Fibroblast of skin of right biceps (primary cell): ENCODE data around the gene CEP72.

Experiments
- DNase-seq: peaks from one replicate; pipeline ENCODE4 v3.0.0-alpha.2; 2013

CEP72 gene

DNA sequence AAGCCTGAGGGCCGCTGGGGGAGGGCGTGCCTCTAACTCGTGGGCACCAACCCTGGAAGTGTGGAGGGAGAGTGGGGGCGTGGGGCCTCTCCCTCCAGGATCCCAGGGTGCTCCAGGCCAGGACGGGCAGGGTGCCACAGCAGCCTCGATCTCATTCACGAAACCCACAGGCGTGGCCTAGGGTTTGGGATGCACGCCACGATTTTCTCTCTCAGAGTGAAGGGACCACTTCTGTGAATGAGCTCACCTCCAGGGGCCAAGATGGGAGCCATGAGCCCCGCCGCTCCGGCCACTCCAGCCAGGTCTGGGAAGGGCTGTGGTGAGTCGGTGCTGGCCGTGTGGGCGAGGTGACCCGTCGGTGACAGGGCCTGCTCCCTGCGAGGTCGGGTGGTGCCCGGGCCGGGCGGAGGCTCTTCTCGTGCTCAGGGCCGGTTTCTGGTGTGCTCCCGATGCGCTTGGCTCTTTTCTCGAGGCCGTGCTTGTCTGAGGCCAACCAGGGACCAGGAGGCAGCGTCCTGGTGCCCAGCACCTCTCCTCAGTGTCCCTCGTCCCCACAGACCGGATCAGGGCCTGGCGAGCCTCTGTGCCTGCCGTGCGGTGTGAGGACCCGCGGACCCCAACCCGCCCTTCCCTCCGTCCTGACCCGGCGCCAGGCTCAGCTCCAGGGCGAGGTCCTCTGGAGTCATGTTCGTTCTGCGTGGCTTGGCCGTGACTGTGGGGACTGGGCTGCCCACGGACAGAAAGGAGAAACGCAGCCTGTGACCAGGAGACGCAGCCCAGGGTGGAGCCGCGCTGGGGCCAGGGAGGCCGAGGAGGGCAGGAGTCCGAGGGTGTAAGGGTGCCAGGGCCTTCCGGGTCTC is 50.0 kb downstream of the CEP72 start:
- no peak for DNase-seq

DNA sequence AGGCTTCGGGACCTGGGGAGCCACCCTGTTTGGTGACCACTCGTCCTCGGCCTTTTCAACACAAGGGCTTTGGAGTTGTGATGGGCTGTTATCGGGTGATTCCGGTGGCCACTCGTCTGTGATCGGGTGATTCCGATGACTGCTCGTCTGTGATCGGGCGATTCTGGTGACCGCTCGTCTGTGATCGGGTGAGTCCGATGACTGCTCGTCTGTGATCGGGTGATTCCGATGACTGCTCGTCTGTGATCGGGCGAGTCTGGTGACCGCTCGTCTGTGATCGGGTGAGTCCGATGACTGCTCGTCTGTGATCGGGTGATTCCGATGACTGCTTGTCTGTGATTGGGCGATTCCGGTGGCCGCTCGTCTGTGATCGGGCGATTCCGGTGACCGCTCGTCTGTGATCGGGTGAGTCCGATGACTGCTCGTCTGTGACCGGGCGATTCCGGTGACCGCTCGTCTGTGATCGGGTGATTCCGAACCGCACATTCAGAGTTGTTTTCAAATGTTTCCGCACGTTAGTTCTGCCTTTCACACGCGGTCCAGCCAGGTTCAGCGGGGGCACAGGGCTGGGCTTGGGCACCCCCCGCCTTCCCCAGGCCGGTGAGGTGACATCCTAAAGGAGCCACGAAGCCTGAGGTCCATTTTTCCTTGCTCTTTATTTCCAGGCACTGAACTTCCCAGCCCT is 50.8 kb downstream of the CEP72 start:
- no peak for DNase-seq

DNA sequence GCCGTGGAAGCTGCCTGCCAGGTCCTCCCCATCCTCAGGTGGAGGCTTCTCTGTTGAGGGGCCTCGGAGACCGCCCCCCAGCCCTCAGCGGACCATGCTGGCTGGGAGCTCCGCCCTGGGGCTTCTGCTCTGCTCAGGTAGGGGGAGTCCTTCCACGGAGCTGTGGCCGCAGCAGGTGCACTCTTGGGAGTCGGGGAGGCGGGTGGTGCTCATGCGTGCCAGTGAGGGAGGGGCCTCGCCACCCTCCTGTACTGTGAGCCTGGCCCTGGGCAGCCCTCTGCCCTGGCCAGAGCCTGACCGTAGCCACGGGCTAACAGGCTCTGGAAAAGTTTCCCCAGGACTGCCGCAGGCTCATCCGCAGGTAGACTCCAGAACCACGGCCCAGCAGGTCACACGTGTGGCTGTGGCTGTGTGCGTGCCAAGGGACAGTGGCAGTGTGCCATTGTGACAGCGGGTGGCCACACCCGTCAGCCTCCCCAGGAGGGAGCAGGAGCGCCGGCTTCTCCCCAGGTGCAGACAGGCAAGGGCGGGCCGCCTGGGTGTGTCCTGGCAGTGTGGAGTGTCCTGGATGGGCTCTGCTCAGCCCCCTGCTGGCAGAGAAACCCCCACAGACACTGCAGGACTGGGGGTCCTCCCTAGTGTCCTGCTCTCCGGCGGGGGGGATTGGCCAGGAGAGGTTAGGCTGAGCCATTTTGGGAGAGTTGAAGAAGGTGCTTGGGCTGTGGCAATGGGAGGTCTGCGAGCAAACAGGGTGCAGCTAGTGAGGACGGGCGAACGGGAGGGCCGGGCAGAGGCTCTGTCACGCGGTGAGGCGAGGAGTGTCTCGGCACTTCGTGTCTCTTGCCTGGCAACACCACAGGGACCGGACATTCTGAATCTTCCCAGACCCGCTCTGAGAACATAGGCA is 51.5 kb downstream of the CEP72 start:
- DNase-seq: no peak

DNA sequence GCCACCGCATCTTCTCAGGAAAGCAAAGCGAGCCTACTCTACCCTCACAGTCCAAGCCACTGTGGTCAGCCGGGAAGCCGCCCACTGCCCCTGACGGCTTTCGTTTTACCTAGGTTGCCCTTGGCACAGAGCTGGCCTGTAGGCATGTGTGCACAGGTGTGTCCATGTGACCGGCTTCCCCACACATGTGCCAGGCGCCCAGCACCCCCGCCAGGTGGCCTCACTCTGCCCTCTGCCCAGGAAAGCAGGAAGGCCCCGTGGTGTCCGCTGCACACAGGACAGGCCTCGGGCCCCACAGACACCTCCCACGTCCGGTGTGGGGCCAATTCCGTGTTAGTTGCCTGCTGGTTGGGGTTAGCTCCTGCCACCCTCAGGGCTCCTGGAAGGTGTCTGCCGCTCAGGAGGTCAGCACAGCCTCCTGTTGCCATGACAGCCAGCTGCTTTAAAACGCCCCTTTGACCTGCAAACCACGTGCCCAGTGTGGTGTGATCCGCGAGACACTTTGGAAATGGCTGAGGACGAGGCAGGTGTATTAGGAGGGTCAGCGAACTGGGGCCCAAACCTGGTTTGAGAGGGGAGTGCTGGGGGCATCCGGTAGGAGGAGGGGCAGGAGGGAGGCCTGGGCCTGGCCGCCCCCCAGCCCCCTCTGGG is 52.3 kb downstream of the CEP72 start:
- no peak for DNase-seq

DNA sequence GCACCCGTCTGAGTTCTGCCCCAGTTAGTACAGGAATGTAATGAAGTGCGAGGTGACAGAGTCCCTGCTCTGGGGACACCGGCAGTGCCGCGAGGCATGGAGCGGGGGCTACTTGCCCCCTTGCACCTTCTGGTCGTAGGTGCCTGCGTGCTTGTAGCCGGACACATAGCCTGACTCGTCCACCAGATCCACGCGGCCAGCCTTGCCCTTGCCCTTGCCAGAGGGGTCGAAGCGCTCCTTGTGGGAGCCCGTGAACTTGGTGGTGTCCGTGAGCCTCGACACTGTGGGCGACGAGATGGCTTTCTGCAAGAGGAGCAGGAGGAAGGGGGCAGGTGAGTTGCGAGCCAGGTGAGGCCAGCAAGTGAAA is 52.8 kb downstream of the CEP72 start:
- DNase-seq: no peak

- DNase-seq: no peak
Measured at GRCh38 chr5:665541-665955, 53.4 kb downstream of the CEP72 start.

DNA sequence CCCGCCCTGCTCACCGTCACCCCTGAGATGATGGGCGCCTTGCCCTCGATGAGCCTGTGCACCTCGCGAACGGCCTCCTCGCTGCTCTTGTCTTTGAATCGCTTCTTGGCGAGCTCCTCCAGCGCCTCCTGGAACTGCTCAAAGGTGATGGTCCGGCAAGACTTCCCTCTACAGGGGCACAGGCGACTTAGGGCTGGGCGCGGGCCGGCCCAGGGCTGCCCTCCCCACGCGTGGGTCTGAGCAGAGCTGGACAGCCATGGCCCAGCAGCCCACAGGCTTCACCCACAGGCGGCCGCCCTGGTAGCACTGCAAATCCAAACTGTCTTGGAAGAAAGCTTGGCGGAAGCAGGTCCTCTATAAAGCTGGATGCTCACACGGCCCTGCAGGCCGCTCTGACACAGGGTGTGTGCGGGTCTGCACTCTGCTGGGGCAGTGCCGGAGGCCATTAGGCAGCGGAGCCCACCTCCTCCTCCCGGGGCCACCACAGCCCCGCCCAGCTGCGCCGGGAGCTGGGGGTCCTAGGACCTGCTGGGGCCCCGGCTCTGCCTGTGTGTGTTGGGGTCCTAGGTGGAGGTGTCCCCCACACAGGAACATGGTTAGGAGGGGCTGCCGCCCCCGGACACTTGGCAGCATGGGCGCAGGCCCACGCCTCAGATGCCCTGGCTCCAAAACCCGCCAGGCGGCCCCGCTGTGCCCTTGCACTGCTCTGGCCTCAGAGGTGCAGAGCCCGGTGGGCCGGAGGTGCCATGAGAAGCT is 54.0 kb downstream of the CEP72 start:
- no peak for DNase-seq

- DNase-seq: no peak
Measured at GRCh38 chr5:666816-667498, 54.8 kb downstream of the CEP72 start.

DNA sequence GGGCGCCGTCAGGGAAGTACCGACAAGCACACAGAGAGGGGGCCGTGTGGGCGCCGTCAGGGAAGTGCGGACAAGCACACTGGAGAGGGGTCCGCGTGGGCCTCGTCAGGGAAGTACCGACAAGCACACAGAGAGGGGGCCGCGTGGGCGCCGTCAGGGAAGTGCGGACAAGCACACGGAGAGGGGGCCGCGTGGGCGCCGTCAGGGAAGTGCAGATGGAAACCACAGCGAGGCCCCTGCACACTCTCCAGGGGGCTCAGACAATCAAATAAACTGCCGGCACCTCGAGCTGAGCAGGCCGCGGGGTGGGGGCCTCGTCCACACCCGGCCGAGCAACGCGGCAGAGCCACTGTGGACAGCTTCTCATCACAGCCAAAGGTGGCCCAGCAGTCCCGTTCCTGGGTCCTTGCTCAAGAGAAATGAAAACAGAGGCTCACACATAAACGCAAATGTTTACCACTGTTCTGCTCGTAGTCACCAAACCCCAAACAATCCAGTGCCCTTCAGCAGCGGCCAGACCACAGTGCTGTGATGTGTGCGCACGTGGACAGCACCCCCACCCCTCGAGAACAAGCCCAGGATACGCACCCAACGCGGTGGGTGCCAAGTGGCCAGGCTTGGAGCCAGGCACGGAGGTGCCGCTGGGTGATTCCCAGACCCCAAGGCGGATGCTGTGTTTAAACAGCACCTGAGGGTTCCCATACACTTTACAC is 56.3 kb downstream of the CEP72 start:
- DNase-seq: no peak

DNA sequence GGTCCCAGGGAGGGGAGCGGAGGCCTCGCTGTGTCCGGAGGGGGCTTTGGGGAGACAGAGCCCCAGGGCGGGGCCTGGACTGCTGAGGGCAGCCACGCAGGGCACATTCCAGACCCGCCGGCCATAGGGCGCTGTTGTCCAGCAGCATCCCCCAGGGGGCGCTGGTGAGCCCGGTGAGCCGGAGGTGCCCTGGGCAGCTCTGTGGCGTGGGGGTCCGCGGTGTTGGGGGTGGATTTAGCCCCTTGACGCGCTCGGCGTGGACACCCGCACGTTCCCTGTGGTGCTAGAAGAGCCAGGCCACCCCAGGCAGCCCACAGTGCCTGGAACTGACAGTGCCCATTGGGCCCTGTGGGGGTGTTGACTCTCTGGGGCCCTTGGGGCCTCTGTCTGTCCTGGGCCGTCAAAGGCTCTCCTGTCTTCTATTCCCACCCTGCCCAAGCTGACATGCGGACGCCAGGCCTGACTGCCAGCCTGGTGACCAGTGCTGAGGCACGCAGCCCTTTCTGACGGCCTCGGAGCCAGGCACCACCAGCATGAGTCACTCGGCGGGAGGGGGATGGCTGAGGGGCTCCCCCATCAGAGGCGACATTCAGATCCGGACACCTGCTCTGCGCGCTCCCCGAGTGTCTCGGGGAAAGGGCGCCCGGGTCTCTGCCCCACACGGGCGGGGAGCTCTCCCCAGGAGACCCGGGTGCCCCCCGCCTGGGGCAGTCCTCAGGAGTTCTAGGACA is 57.1 kb downstream of the CEP72 start:
- DNase-seq: peak; percentile 14

- no peak for DNase-seq
Measured at GRCh38 chr5:669842-670395, 57.8 kb downstream of the CEP72 start.

DNA sequence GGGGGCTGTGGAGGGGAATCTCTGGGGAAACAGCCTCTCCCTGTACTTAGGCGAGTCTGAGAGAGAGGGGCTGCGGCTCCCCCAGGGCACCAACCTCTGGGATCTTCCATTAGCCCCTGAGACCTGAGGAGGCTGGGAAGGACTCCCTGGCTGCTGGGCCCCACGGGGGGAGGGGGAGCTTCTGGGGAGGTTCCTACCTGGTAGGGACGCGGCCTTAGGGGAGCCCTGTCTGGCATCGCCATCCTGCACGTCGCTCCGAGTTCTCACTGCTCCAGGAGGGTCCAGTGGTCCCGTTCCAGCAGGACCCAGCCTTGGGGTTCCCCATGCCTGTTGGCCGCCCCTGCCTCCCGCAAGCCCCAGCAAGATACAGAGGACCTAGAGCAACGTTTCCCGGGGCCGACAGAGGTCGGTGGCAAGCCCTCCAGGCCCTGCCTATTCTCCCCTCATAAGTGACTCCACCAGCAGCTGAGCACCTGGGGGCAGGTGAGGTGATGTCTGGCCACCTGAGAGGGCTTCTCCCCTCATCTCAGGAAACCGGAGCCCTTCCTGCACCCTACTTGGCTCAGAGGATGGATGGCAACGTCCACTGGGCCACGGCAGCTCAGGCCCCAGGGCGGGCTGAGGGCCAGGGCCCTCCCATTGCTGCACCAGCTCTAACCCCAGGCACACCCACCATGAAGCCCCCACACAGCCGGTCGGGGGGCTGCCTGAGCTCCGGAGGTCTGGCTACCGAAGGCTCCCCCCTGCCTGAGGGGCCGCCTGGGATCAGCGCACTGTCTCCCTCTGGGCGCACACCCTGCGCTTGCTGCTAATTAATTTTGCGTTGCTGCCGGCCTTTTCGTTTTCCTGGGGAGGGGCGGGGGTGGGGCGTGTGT is 58.5 kb downstream of the CEP72 start:
- no peak for DNase-seq

DNA sequence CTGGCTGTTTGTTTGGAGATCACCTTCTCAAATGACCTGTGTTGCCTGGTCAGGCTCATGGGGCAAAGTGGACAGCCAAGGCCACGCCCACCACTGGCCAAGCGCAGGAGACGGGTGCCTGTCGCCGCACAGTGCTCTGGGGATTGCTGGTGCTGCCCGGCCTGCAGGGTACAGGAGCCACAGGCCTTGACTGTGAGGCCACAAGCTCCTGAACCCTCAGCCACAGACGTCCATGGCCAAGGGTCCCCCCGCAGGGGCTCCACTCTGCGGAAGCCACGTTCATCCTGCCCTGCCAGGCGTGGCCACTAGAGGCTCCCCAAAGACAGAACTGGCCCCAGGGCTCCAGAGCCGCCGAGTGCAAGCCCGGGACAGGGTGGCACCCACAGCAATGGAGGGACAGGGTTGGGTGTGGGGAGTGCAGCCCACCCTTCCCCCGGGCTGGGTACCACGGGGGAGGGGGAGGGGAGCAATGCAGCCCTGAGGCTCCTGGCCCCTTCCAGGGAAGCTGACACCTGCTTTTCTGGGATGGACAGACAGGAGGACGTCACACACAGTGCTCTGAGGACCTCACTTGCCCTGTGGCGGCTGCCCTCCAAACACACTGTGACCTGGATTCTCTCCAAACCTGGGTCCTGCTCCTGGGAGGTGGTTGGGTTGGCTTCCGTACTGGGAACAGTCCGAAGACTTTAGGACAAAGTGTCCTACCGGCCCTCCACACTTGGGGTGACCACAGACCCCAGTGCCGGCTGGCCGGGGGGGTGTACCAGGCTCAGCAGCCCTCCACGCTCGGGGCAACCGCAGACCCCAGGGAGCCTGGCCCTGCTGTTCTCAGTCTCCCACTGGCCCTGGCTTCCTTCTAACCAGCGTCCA is 59.6 kb downstream of the CEP72 start:
- peak; percentile 42 for DNase-seq

GRCh38 chr5:672329-673160 is 60.4 kb downstream of the CEP72 start:
- peak; percentile 77 for DNase-seq

DNA sequence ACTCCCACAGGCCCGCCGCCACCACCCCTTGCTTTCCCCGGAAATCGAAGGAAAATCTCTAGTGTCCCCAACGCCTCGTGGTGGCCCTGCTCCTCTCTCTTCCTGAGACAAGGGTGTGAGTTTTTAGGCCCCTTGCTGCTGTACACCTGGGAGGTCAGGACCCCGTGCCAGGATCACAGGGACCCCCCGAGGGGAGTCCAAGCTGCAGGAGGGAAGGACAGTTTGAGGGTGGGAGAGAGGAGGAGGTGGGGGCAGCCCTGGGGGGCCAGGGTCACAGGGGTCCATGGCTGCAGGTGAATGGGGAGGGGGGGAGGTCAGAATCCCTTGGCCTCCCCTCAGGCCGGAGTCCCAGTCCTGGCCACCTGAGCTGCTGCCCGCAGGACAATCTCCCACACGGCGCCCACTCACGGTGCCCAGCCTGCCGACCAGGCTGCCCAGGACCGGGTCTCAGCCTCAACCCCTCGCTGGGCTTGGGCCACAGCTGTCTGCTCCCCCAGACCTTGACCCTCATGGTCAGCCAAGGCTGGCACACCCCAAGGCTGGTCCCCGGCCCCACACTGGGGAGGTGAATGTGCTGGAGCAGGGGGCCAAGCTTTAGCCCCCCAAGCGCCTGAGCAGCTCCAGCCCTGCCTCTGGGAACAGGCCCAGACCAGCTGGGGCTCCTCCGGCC is 61.2 kb downstream of the CEP72 start:
- no peak for DNase-seq
